BE2C (cell line): ENCODE data around the gene TRAF7.

ENCODE experiments used
- DNase-seq: peaks from one replicate; pipeline ENCODE4 v3.0.0-alpha.2; 2020
- H3K27me3 ChIP-seq: fragments of 250-450 bp; sonication (Bioruptor Pico); 2 replicates; pipeline ENCODE4 v1.5.1; 2020; ENCODE audit warnings: mild to moderate bottlenecking
- H3K36me3 ChIP-seq: fragments of 250-450 bp; sonication (Bioruptor Pico); 2 replicates; pipeline ENCODE4 v1.5.1; 2020; ENCODE audit warnings: mild to moderate bottlenecking
- H3K4me1 ChIP-seq: fragments of 250-450 bp; sonication (Bioruptor Pico); 2 replicates; pipeline ENCODE4 v1.5.1; 2020
- H3K4me3 ChIP-seq: 2 replicates; pipeline ENCODE4 v1.5.1; 2011; ENCODE audit warnings: low read depth, low read length
- H3K9me3 ChIP-seq: fragments of 250-450 bp; sonication (Bioruptor Pico); 2 replicates; pipeline ENCODE4 v1.5.1; 2020
- CTCF ChIP-seq: IDR thresholded peaks from 2 replicates; pipeline ENCODE4 v1.5.1; 2012; ENCODE audit warnings: mild to moderate bottlenecking, low read depth, low read length

The TRAF7 gene

GRCh38 chr16:2186064-2186463 is 30.5 kb downstream of the TRAF7 start:
- Histone ChIP-seq H3K4me1 (no peaks in the 10 kb centered on the region), H3K27me3 (no peaks in the 10 kb centered on the region), H3K36me3 (peaks cover 5% of the 10 kb centered on the region), H3K9me3 (no peaks in the 10 kb centered on the region), H3K4me3 (no peak overlapping the region)
- DNase-seq: no peak
- no peak for TF ChIP-seq CTCF

- Histone ChIP-seq H3K27me3 (no peaks in the 10 kb centered on the region), H3K9me3 (no peaks in the 10 kb centered on the region), H3K4me3 (no peak overlapping the region), H3K4me1 (no peaks in the 10 kb centered on the region), H3K36me3 (peaks cover 5% of the 10 kb centered on the region)
- no peak for DNase-seq
- TF ChIP-seq CTCF: no peak
Observed at GRCh38 chr16:2186505-2186904, 30.9 kb downstream of the TRAF7 start.

- Histone ChIP-seq H3K36me3 (peaks cover 2% of the 10 kb centered on the region), H3K27me3 (no peaks in the 10 kb centered on the region), H3K4me3 (no peak overlapping the region), H3K9me3 (no peaks in the 10 kb centered on the region), H3K4me1 (no peaks in the 10 kb centered on the region)
- no peak for DNase-seq
- TF ChIP-seq CTCF: no peak
Observed at GRCh38 chr16:2187212-2187611, 31.6 kb downstream of the TRAF7 start.

GRCh38 chr16:2188395-2188794 is 32.8 kb downstream of the TRAF7 start:
- Histone ChIP-seq H3K36me3 (no peaks in the 10 kb centered on the region; the same call in none of the 2 replicates), H3K9me3 (no peaks in the 10 kb centered on the region), H3K27me3 (no peaks in the 10 kb centered on the region), H3K4me1 (no peaks in the 10 kb centered on the region), H3K4me3 (no peak overlapping the region)
- no peak for DNase-seq
- TF ChIP-seq CTCF: no peak

GRCh38 chr16:2189252-2189893 is 33.8 kb downstream of the TRAF7 start:
- Histone ChIP-seq H3K4me1 (peaks cover 6% of the 10 kb centered on the region; the same call in 1 of the 2 replicates), H3K36me3 (no peaks in the 10 kb centered on the region; the same call in 1 of the 2 replicates), H3K9me3 (no peaks in the 10 kb centered on the region), H3K27me3 (no peaks in the 10 kb centered on the region), H3K4me3 (no peak overlapping the region)
- no peak for DNase-seq
- TF ChIP-seq CTCF: no peak

GRCh38 chr16:2190002-2190658 is 34.5 kb downstream of the TRAF7 start:
- no peak for TF ChIP-seq CTCF

More at GRCh38 chr16:2190002-2190658, 34.5 kb downstream of the TRAF7 start:
- peaks cover 11% of the 10 kb centered on the region for H3K4me1 ChIP-seq
- no peak for DNase-seq
- H3K36me3 ChIP-seq: no peaks in the 10 kb centered on the region; the same call in 1 of the 2 replicates
- H3K27me3 ChIP-seq: no peaks in the 10 kb centered on the region
- H3K9me3 ChIP-seq: no peaks in the 10 kb centered on the region
- H3K4me3 ChIP-seq: no peak overlapping the region
